ENCODE measurements around the gene NXN. TPM values are rescaled to one million over a fixed set of nuclear protein-coding genes. Genes with fewer than 3 reads are reported as not detected.
A peak's percentile ranks its signal among the peaks of the same experiment; 100 is the strongest.

Gene NXN
- total and polyA plus RNA-seq, 7 donors: 33.4 to 92.5 (median 73.8) TPM

GRCh38 chr17:945672-946071 is 33.9 kb downstream of the NXN start:
- no peak overlapping the region for H3K27ac ChIP-seq
- intact Hi-C loops (cut with DNase I): no loop called here
- no peaks in the 10 kb centered on the region for H3K36me3 ChIP-seq (ENCODE audit: insufficient read depth in 1 of 2, low read depth in 1 of 2)
- TF ChIP-seq CTCF (IDR thresholded peaks at IDR 0.05): no peak
- 73 to 79% (median 73%) methylated on average over 3 of the region's 3 CpGs for WGBS, 3 donors
- DNase-seq (no peak), ATAC-seq (no peak)
- no peak overlapping the region for H3K4me3 ChIP-seq
- H3K4me1 ChIP-seq: peaks cover 9% of the 10 kb centered on the region
- H3K9me3 ChIP-seq: no peaks in the 10 kb centered on the region
- H3K27me3 ChIP-seq (ENCODE audit: insufficient read depth in 3 of 3, low read length in 2 of 3): no peaks in the 10 kb centered on the region

- intact Hi-C loops (cut with DNase I): no loop called here
- no peaks in the 10 kb centered on the region for H3K9me3 ChIP-seq
- peak in 1 of 2 donors; percentile 22 for DNase-seq
- no peak for ATAC-seq
- H3K4me3 ChIP-seq: no peak overlapping the region
- H3K36me3 ChIP-seq (ENCODE audit: insufficient read depth in 1 of 2, low read depth in 1 of 2): no peaks in the 10 kb centered on the region
- no peaks in the 10 kb centered on the region for H3K4me1 ChIP-seq
- H3K27me3 ChIP-seq (ENCODE audit: insufficient read depth in 3 of 3, low read length in 2 of 3): no peaks in the 10 kb centered on the region
- TF ChIP-seq CTCF (IDR thresholded peaks at IDR 0.05): no peak
- 68 to 74% (median 74%) methylated on average over 14 of the region's 14 CpGs for WGBS, 3 donors
- peak overlapping the region; percentile 37 for H3K27ac ChIP-seq
Observed at GRCh38 chr17:944266-944826, 35.2 kb downstream of the NXN start.

GRCh38 chr17:935485-935884 is 44.1 kb downstream of the NXN start:
- ATAC-seq (no peak), DNase-seq (peak in 1 of 2 donors; percentile 15)
- no peaks in the 10 kb centered on the region for H3K36me3 ChIP-seq (ENCODE audit: insufficient read depth in 1 of 2, low read depth in 1 of 2)
- no peak overlapping the region for H3K4me3 ChIP-seq
- no peaks in the 10 kb centered on the region for H3K27me3 ChIP-seq (ENCODE audit: insufficient read depth in 3 of 3, low read length in 2 of 3)
- WGBS, 3 donors: 85 to 92% (median 87%) methylated on average over 11 of the region's 11 CpGs
- TF ChIP-seq CTCF (IDR thresholded peaks at IDR 0.05): no peak
- H3K27ac ChIP-seq: no peak overlapping the region
- H3K9me3 ChIP-seq: no peaks in the 10 kb centered on the region
- intact Hi-C loops (cut with DNase I): no loop called here
- peaks cover 20% of the 10 kb centered on the region for H3K4me1 ChIP-seq

- intact Hi-C loops (cut with DNase I): no loop called here
- WGBS, 3 donors: 38 to 57% (median 43%) methylated on average over 15 of the region's 15 CpGs
- Histone ChIP-seq H3K4me1 (peaks cover 38% of the 10 kb centered on the region), H3K27ac (peak overlapping the region; percentile 81), H3K4me3 (peak overlapping the region; percentile 22), H3K27me3 (ENCODE audit: insufficient read depth in 3 of 3, low read length in 2 of 3) (no peaks in the 10 kb centered on the region), H3K36me3 (ENCODE audit: insufficient read depth in 1 of 2, low read depth in 1 of 2) (no peaks in the 10 kb centered on the region), H3K9me3 (no peaks in the 10 kb centered on the region)
- ATAC-seq (peak; percentile 75 to 89 (median 85)), DNase-seq (peak in 1 of 2 donors; percentile 53)
- no peak for TF ChIP-seq CTCF (IDR thresholded peaks at IDR 0.05)
Observed at GRCh38 chr17:933312-934073, 46.1 kb downstream of the NXN start.

Data from psoas muscle (tissue), 8 donors.